Smooth muscle cell (in vitro differentiated cells): Measurements from ENCODE around the gene TBC1D10B. TPM values are rescaled to one million over a fixed set of nuclear protein-coding genes. Genes with fewer than 3 reads are reported as not detected.
A peak's percentile ranks its signal among the peaks of the same experiment; 100 is the strongest.

Source experiments
- DNase-seq: peaks from one replicate; lab custom pipeline; 2025; ENCODE audit not compliant: unreplicated experiment; lab: John Stamatoyannopoulos, UW
- H2AFZ ChIP-seq: fragments of 200-600 bp; sonication (generic); 2 replicates; pipeline ENCODE4 v1.6.0; 2016; ENCODE audit warnings: antibody characterized with exemption, low read depth, mild to moderate bottlenecking
- H3F3A ChIP-seq: fragments of 200-600 bp; sonication (generic); 2 replicates; pipeline ENCODE4 v1.6.0; 2017; ENCODE audit warnings: antibody characterized with exemption, low read depth
- H3K27ac ChIP-seq: fragments of 200-600 bp; sonication (generic); 2 replicates; pipeline ENCODE4 v1.5.1; 2016; ENCODE audit warnings: low read depth, mild to moderate bottlenecking
- H3K27me3 ChIP-seq: fragments of 200-600 bp; sonication (generic); 2 replicates; pipeline ENCODE4 v1.6.1; 2016; ENCODE audit warnings: low read depth, mild to moderate bottlenecking
- H3K36me3 ChIP-seq: fragments of 200-600 bp; sonication (generic); 2 replicates; pipeline ENCODE4 v1.5.1; 2016; ENCODE audit warnings: low read depth
- H3K4me1 ChIP-seq: fragments of 200-600 bp; sonication (generic); 2 replicates; pipeline ENCODE4 v1.5.1; 2016; ENCODE audit warnings: low read depth
- H3K4me2 ChIP-seq: fragments of 200-600 bp; sonication (generic); 2 replicates; pipeline ENCODE4 v1.6.0; 2016; ENCODE audit warnings: mild to moderate bottlenecking
- H3K4me3 ChIP-seq: fragments of 200-600 bp; sonication (generic); 2 replicates; pipeline ENCODE4 v1.5.1; 2016; ENCODE audit warnings: mild to moderate bottlenecking
- H3K79me2 ChIP-seq: fragments of 200-600 bp; sonication (generic); 2 replicates; pipeline ENCODE4 v1.6.0; 2016; ENCODE audit warnings: low read depth, mild to moderate bottlenecking
- H3K9ac ChIP-seq: fragments of 200-600 bp; sonication (generic); 2 replicates; pipeline ENCODE4 v1.6.0; 2016; ENCODE audit warnings: low read depth
- H3K9me3 ChIP-seq: fragments of 200-600 bp; sonication (generic); replicated peaks from 2 replicates; pipeline ENCODE4 v1.5.1; 2016; ENCODE audit warnings: low read depth
- H4K20me1 ChIP-seq: fragments of 200-600 bp; sonication (generic); 2 replicates; pipeline ENCODE4 v1.6.0; 2016; ENCODE audit warnings: low read depth
- WGBS: methylation state at CpG from one replicate; pipeline ENCODE4 v1.1.7; 2016; ENCODE audit warnings: low lambda C conversion rate; 5-methylcytosine and 5-hydroxymethylcytosine counted together
- polyA plus RNA-seq: library from polyadenylated mRNA; unstranded; fragments of >200 nt; fragmentation: Nextera tagmentation; extraction: Ambion mirVana; gene quantifications from 2 replicates; pipeline ENCODE4 v1.2.1, GENCODE V29; 2016
- total RNA-seq: library from RNA; depleted of rRNA; stranded (reverse); fragments of >200 nt; gene quantifications from 2 replicates; pipeline ENCODE4 v1.2.3, GENCODE V29; 2014
- TF ChIP-seq, protein P1 (sequence below): fragments of 200-600 bp; sonication (generic); IDR thresholded peaks from 2 replicates; pipeline ENCODE4 v1.5.1; 2017; ENCODE audit warnings: borderline replicate concordance, mild to moderate bottlenecking, antibody characterized with exemption; ENCODE audit not compliant: insufficient read depth, poor library complexity, severe bottlenecking

Gene TBC1D10B
- total and polyA plus RNA-seq, 2 experiments from 2014 or later = 17.7 to 37.4 TPM

DNA sequence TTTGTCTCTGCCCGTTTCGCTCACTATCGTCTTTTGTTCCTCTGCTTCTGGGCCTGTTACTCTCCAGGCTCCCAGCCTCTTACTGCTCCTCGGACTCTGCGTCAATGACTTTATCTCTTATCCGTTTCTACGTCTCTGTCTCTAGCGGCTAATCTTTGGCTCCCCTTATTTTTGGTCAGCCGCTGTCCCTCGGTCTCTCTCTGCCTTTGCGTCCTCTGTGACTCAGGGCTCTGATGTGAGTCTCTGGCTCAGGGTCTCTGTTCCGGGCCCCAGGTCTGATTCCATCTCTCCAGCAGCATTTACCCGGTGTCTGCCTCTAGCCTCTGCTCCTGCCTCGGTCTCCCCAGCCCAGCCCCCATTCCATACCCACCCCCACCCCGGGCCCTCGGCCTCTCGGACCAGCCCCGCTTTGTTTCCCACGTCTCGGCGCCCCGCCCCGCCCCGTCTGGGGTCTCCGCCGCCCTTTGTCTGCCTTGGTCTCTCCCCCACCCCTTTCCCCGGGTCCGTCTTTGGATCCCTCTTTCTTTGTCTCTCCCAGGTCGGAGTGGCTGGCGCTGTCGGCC lies 24.4 kb upstream of the TBC1D10B start:
- H3K4me3 ChIP-seq = peak overlapping the region; percentile 95
- H3K9me3 ChIP-seq = no peaks in the 10 kb centered on the region
- peak overlapping the region; percentile 74 for H3K9ac ChIP-seq
- no peaks in the 10 kb centered on the region for H3K36me3 ChIP-seq
- H3K27ac ChIP-seq = peak overlapping the region; percentile 86
- 2% methylated on average over 19 of the region's 31 CpGs for WGBS
- H3K27me3 ChIP-seq = no peaks in the 10 kb centered on the region
- H2AFZ ChIP-seq = peak overlapping the region; percentile 77
- H3K4me1 ChIP-seq = peaks cover 29% of the 10 kb centered on the region
- H3F3A ChIP-seq = peaks cover 26% of the 10 kb centered on the region
- peaks cover 28% of the 10 kb centered on the region for H3K79me2 ChIP-seq
- DNase-seq = peak; percentile 54
- H3K4me2 ChIP-seq = peak overlapping the region; percentile 96
- TF ChIP-seq, protein P1, sequence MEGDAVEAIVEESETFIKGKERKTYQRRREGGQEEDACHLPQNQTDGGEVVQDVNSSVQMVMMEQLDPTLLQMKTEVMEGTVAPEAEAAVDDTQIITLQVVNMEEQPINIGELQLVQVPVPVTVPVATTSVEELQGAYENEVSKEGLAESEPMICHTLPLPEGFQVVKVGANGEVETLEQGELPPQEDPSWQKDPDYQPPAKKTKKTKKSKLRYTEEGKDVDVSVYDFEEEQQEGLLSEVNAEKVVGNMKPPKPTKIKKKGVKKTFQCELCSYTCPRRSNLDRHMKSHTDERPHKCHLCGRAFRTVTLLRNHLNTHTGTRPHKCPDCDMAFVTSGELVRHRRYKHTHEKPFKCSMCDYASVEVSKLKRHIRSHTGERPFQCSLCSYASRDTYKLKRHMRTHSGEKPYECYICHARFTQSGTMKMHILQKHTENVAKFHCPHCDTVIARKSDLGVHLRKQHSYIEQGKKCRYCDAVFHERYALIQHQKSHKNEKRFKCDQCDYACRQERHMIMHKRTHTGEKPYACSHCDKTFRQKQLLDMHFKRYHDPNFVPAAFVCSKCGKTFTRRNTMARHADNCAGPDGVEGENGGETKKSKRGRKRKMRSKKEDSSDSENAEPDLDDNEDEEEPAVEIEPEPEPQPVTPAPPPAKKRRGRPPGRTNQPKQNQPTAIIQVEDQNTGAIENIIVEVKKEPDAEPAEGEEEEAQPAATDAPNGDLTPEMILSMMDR = no peak
- no peaks in the 10 kb centered on the region for H4K20me1 ChIP-seq

DNA sequence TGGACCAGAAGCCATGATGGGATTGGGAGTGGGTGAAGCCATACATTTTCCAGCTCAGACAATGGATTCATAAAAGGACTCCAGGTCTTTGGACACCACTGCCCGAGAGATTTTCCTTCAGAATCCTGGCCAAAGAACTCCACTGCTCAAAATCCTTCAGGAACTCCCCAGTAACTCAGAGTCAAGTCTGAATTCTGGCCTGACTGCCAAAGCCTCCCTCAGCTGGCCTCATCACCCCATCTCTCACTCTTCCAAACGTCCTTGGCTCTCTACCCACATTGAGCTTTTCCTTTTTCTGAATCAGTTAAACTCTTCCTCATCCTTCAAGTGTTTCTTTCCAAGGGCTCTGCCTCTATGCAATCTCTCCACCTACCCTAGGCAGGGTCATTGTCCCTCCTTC lies 13.2 kb upstream of the TBC1D10B start:
- H3K27ac ChIP-seq = no peak overlapping the region
- no peak overlapping the region for H2AFZ ChIP-seq
- H3K4me2 ChIP-seq = no peak overlapping the region
- peaks cover 5% of the 10 kb centered on the region for H4K20me1 ChIP-seq
- H3K9me3 ChIP-seq = no peaks in the 10 kb centered on the region
- WGBS = 82% methylated on average over 2 of the region's 2 CpGs
- H3K27me3 ChIP-seq = no peaks in the 10 kb centered on the region
- H3K79me2 ChIP-seq = no peaks in the 10 kb centered on the region
- H3K9ac ChIP-seq = no peak overlapping the region
- no peak overlapping the region for H3K4me3 ChIP-seq
- no peaks in the 10 kb centered on the region for H3F3A ChIP-seq
- TF ChIP-seq, protein P1 = no peak
- no peaks in the 10 kb centered on the region for H3K4me1 ChIP-seq
- DNase-seq = no peak
- H3K36me3 ChIP-seq = no peaks in the 10 kb centered on the region

DNA sequence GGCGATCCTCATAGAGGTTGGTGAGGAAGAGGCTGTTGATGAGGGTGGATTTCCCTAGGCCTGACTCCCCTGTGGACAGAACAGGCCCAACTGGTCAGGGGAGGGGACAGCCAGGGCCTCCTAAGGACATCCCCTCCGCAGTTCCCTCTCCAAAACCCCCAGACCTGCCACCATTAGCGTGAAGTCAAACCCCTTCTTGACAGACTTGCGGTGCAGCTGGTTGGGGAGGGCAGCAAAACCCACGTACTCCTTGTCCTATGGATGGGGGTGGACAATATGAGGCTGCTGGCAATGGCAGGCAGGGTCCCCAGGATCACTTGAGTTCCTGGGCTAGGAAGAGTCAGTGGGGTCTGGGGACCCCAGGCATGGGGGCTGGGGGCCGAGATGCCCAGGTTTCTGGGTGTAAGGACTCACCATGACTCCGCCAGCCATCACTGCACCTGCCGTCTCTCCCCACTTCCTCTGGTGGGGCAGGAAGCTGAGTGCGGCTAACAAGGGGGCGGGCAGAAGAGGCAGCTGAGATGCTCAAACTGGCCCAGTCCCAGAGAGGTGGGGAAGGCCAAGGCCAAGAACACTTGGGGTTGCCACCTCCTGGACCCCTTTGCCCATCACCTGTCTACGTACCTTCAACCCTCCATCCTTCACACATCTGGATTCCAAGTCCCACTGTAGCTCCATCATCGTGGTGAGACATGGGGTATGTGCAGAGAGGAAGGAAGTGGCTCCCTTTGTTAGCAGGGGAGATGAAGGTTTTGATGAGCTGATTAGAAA lies 12.0 kb upstream of the TBC1D10B start, which contains the start of gene SEPTIN1:
Gene SEPTIN1 (minus strand): TSS at position 451 of the 771 bp plus-strand sequence. CDS start 19 bp downstream, at position 432.
- Histone ChIP-seq H3K9ac (no peak within 1 kb of the TSS), H3K79me2 (no peaks in the 10 kb centered on the region), H4K20me1 (peaks cover 5% of the 10 kb centered on the region), H3K4me2 (no peak within 1 kb of the TSS), H3K27me3 (no peaks in the 10 kb centered on the region), H3K4me1 (peaks cover 2% of the 10 kb centered on the region), H3K9me3 (no peaks in the 10 kb centered on the region), H3K36me3 (no peaks in the 10 kb centered on the region), H3K27ac (no peak within 1 kb of the TSS), H3K4me3 (no peak within 1 kb of the TSS), H2AFZ (no peak within 1 kb of the TSS), H3F3A (no peaks in the 10 kb centered on the region)
- TF ChIP-seq, protein P1 = no peak
- no peak for DNase-seq
- WGBS = 87% methylated on average over 12 of the region's 12 CpGs
